ENCODE data around the gene DDX41. TPM values are rescaled to one million over a fixed set of nuclear protein-coding genes. Genes with fewer than 3 reads are reported as not detected.
A peak's percentile ranks its signal among the peaks of the same experiment; 100 is the strongest.

DDX41 gene
- total RNA-seq, 4 donors from 2014 or later: 119 to 170 (median 145) TPM

DNA sequence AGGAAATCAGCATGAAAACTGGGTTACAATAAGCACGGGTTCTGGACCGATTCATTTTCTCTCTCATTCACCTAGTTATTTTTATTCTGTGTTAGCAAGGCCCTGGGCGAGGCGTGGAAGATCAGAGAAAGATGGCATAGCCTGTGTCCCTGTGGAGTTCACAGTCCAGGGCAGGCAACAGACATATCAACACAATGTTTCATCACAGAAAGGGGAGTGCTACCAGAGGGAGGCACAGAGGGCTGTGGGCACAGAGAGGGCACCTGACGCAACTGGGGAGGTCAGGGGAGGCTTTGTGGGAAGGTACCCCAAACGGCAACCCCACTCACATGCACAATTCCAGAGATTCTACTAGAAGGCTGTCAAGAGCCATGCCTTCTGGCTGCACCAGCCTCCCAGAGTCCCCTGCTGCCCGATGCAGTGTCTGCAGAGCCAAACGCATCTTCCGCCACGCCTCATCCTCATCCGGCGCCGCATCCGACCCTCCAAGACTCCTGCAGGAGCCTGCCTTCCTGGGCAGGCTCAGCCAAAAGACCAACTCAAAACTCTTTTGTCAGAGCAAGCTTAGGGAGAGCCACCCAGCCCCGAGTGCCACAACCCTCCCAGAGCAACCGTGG is 36.2 kb upstream of the DDX41 start:
- peaks cover 11 to 17% of the 10 kb centered on the region in 2 donors for H3K4me1 ChIP-seq
- intact Hi-C loops (cut with DNase I): no loop called here
- no peak for DNase-seq

DNA sequence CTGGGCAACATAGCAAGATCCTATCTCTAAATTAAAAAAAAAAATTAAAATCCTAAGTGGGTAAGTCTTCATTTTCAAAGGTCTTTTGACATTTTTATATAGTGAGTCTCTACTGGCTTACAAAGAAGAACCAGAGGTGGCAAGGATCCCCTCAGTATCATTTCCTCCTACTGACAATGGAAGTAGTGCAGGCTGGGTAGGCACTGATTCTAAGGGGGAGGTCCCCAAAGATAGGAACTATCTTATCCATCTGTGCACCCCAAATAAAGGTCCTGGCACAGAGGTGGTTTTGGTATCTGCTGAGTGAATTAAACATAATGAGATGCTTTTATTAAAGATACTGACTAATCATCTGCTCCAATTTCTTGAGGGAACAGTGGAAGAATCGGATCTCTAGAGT is 33.4 kb upstream of the DDX41 start:
- Histone ChIP-seq H3K4me1 (peaks cover 11 to 31% of the 10 kb centered on the region in 2 donors), H3K27ac (no peak overlapping the region), H3K9me3 (no peaks in the 10 kb centered on the region), H3K4me3 (replicated peaks in 1 of 3) (no peak overlapping the region), H3K27me3 (no peaks in the 10 kb centered on the region), H3K36me3 (no peaks in the 10 kb centered on the region)
- intact Hi-C loops (cut with DNase I): no loop called here
- TF ChIP-seq POLR2A (IDR thresholded peaks at IDR 0.05): no peak
- TF ChIP-seq, protein P1, sequence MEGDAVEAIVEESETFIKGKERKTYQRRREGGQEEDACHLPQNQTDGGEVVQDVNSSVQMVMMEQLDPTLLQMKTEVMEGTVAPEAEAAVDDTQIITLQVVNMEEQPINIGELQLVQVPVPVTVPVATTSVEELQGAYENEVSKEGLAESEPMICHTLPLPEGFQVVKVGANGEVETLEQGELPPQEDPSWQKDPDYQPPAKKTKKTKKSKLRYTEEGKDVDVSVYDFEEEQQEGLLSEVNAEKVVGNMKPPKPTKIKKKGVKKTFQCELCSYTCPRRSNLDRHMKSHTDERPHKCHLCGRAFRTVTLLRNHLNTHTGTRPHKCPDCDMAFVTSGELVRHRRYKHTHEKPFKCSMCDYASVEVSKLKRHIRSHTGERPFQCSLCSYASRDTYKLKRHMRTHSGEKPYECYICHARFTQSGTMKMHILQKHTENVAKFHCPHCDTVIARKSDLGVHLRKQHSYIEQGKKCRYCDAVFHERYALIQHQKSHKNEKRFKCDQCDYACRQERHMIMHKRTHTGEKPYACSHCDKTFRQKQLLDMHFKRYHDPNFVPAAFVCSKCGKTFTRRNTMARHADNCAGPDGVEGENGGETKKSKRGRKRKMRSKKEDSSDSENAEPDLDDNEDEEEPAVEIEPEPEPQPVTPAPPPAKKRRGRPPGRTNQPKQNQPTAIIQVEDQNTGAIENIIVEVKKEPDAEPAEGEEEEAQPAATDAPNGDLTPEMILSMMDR (IDR thresholded peaks at IDR 0.05): no peak
- DNase-seq: no peak
- 86% methylated on average over 1 of the region's 1 CpG for WGBS, 2 donors

More for the DNA sequence above, 36.2 kb upstream of the DDX41 start:
- H3K36me3 ChIP-seq: no peaks in the 10 kb centered on the region
- TF ChIP-seq, protein P1 (IDR thresholded peaks at IDR 0.05): no peak
- TF ChIP-seq POLR2A (IDR thresholded peaks at IDR 0.05): no peak
- peak overlapping the region in 2 of 3 donors; percentile 35 to 92 for H3K4me3 ChIP-seq (replicated peaks in 1 of 3)
- no peak overlapping the region for H3K27ac ChIP-seq
- H3K9me3 ChIP-seq: no peaks in the 10 kb centered on the region
- H3K27me3 ChIP-seq: no peaks in the 10 kb centered on the region
- 57 to 60% methylated on average over 14 to 16 of the region's 16 CpGs for WGBS, 2 donors

DNA sequence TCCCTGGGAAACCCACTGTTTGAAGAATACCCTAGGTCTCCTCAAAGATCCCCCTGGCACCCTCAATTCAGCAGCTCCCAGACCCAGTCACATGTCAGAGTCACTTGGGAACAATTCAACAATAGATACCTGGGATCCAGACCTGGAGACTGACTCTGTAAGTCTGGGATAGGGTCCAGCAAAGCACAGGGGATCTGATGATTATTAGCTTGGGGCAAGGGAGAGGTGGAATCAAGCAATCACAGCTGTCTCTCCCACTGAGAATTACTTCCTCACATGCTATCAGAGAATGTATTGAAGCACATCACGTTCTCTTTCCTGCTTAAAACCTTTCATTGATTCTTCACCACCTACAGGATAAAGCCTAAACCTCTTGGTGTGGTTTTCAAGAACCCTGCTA is 31.7 kb upstream of the DDX41 start:
- Histone ChIP-seq H3K4me3 (replicated peaks in 1 of 3) (no peak overlapping the region), H3K36me3 (no peaks in the 10 kb centered on the region), H3K27me3 (no peaks in the 10 kb centered on the region), H3K9me3 (no peaks in the 10 kb centered on the region), H3K27ac (no peak overlapping the region), H3K4me1 (peaks cover 11 to 35% of the 10 kb centered on the region in 2 donors)
- no peak for TF ChIP-seq POLR2A (IDR thresholded peaks at IDR 0.05)
- TF ChIP-seq, protein P1 (IDR thresholded peaks at IDR 0.05): no peak
- intact Hi-C loops (cut with DNase I): no loop called here
- WGBS, 2 donors: 67 to 81% methylated on average over 1 of the region's 1 CpG
- no peak for DNase-seq

DNA sequence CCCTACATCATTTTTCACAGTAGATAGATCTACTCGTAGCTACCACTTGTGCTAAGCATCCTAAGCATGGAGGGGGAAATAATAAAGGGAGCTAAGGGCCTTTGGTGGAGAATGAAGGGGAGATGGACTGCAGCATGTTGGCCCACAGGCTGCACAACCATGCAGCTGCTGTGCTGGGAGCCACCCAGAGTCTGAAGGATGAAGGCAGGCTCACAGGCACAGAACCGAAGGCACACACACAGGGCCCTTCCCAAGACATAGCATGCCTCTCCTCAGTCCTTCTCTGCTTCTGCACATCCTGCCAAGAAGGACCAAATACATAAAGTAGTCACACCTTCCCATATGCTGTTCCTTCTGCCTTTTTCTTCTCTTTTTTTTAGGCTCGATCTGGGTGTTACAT is 31.0 kb upstream of the DDX41 start:
- Histone ChIP-seq H3K4me3 (replicated peaks in 1 of 3) (no peak overlapping the region), H3K9me3 (no peaks in the 10 kb centered on the region), H3K36me3 (no peaks in the 10 kb centered on the region), H3K27ac (no peak overlapping the region), H3K4me1 (peaks cover 4 to 29% of the 10 kb centered on the region in 2 donors), H3K27me3 (no peaks in the 10 kb centered on the region)
- intact Hi-C loops (cut with DNase I): no loop called here
- WGBS, 2 donors: 77 to 78% methylated on average over 3 of the region's 3 CpGs
- TF ChIP-seq, protein P1 (IDR thresholded peaks at IDR 0.05): no peak
- TF ChIP-seq POLR2A (IDR thresholded peaks at IDR 0.05): no peak
- no peak for DNase-seq

DNA sequence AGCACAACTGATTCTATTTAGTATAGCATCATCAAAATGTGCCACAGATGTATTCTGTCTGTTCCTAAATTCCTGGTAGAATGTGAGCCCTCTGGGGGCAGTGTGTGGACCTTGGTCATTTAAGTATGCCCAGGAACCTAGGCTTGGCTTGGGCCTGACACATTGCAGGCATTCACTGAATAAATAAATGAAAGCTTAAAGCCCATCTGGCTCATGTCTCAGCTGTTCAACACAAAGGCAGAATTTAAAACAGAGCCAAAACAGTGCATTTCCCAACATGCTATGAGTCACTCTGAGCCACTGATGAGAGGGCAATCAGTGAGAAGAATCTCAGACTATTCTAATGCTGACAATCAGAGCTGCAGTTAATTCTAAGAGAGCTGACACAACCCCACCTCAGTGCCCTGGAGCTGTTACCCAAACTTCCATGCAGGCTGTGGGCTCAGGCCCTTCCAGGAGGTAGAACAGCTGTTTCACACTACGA is 29.5 kb upstream of the DDX41 start:
- Histone ChIP-seq H3K9me3 (no peaks in the 10 kb centered on the region), H3K36me3 (no peaks in the 10 kb centered on the region), H3K4me3 (replicated peaks in 1 of 3) (no peak overlapping the region), H3K4me1 (peaks cover 0 to 28% of the 10 kb centered on the region in 2 donors), H3K27ac (peak overlapping the region in 2 of 3 donors; percentile 61 to 67), H3K27me3 (no peaks in the 10 kb centered on the region)
- TF ChIP-seq POLR2A (IDR thresholded peaks at IDR 0.05): no peak
- TF ChIP-seq, protein P1 (IDR thresholded peaks at IDR 0.05): no peak
- WGBS, 2 donors: 88 to 100% methylated on average over 1 of the region's 1 CpG
- no peak for DNase-seq
- intact Hi-C loops (cut with DNase I): no loop called here
